CD14-positive monocyte (primary cell): ENCODE data around the gene MCF2L. TPM values are rescaled to one million over a fixed set of nuclear protein-coding genes. Genes with fewer than 3 reads are reported as not detected.
A peak's percentile ranks its signal among the peaks of the same experiment; 100 is the strongest.

Source experiments
- DNase-seq, 3 donors: peaks; one replicate each; pipeline ENCODE4 v3.0.0-alpha.2; 2011 to 2022
- H2AFZ ChIP-seq: 2 replicates; pipeline ENCODE4 v1.6.0; 2012; ENCODE audit warnings: mild to moderate bottlenecking, low read depth, low read length, inconsistent platforms; ENCODE audit not compliant: insufficient read depth, poor library complexity, severe bottlenecking
- H3K27ac ChIP-seq, 2 donors: 1 replicate in 1 of 2; 2 replicates in 1 of 2; pipeline ENCODE4 v1.5.1; 2012 to 2013; ENCODE audit warnings: low read length in 2 of 2, control low read depth in 1 of 2, inconsistent platforms in 1 of 2, low read depth in 1 of 2, mild to moderate bottlenecking in 1 of 2
- H3K27me3 ChIP-seq, 2 donors: one replicate each; pipeline versions ENCODE4 v1.6.0 to v1.6.1; 2011 to 2013; ENCODE audit warnings: low read length in 2 of 2; ENCODE audit not compliant: control insufficient read depth in 2 of 2, insufficient read depth in 2 of 2
- H3K36me3 ChIP-seq, 2 donors: replicated peaks in 1 of 2; 1 replicate in 1 of 2; 2 replicates in 1 of 2; pipeline versions ENCODE4 v1.5.1 to v1.6.1; 2012 to 2013; ENCODE audit warnings: low read length in 2 of 2, control low read depth in 1 of 2, inconsistent platforms in 1 of 2, mild to moderate bottlenecking in 1 of 2; ENCODE audit not compliant: insufficient read depth in 2 of 2, control insufficient read depth in 1 of 2
- H3K4me1 ChIP-seq, 2 donors: 1 replicate in 1 of 2; 2 replicates in 1 of 2; pipeline versions ENCODE4 v1.5.1 to v1.6.1; 2012 to 2013; ENCODE audit warnings: low read length in 2 of 2, control low read depth in 1 of 2, inconsistent platforms in 1 of 2, mild to moderate bottlenecking in 1 of 2, moderate library complexity in 1 of 2; ENCODE audit not compliant: insufficient read depth in 2 of 2, control insufficient read depth in 1 of 2
- H3K4me2 ChIP-seq: replicated peaks from 2 replicates; pipeline ENCODE3; 2012; ENCODE audit warnings: low read length, moderate library complexity, mild to moderate bottlenecking; ENCODE audit not compliant: poor library complexity, severe bottlenecking; ENCODE audit errors: extremely low read depth
- H3K4me3 ChIP-seq, 3 experiments: fragments of 200-600 bp in 1 of 3; sonication (generic) in 1 of 3; replicated peaks in 1 of 3; 1 replicate in 2 of 3; 2 replicates in 1 of 3; pipeline ENCODE4 v1.5.1; 2011 to 2013; ENCODE audit warnings: low read length in 3 of 3, mild to moderate bottlenecking in 3 of 3, control low read depth in 2 of 3, low read depth in 2 of 3, inconsistent platforms in 1 of 3, moderate library complexity in 1 of 3
- H3K79me2 ChIP-seq: 2 replicates; pipeline ENCODE4 v1.6.0; 2012; ENCODE audit warnings: mild to moderate bottlenecking, control low read depth, inconsistent platforms, low read length, moderate library complexity; ENCODE audit not compliant: insufficient read depth
- H3K9ac ChIP-seq: 2 replicates; pipeline ENCODE4 v1.6.0; 2017; ENCODE audit warnings: low read length, mild to moderate bottlenecking; ENCODE audit not compliant: insufficient read depth, poor library complexity, severe bottlenecking
- H3K9me3 ChIP-seq, 2 donors: replicated peaks in 1 of 2; 1 replicate in 1 of 2; 2 replicates in 1 of 2; pipeline versions ENCODE4 v1.5.1 to v1.6.1; 2012 to 2013; ENCODE audit warnings: low read length in 2 of 2, control low read depth in 1 of 2; ENCODE audit not compliant: control insufficient read depth in 1 of 2, insufficient read depth in 1 of 2
- H4K20me1 ChIP-seq: 2 replicates; pipeline ENCODE4 v1.6.0; 2012; ENCODE audit warnings: mild to moderate bottlenecking, low read length, control low read depth, moderate library complexity; ENCODE audit not compliant: insufficient read depth
- H3K27ac Mint-ChIP-seq, 7 donors: one replicate each; pipeline ENCODE4 v1.8.0; 2020; ENCODE audit warnings: mild to moderate bottlenecking in 7 of 7, mixed read lengths in 7 of 7, moderate library complexity in 6 of 7, inconsistent platforms in 2 of 7
- H3K27me3 Mint-ChIP-seq, 3 donors: one replicate each; pipeline ENCODE4 v1.8.0; 2021 to 2022; ENCODE audit warnings: low read depth in 3 of 3, mild to moderate bottlenecking in 3 of 3, mixed read lengths in 3 of 3, moderate library complexity in 3 of 3, inconsistent platforms in 1 of 3
- H3K36me3 Mint-ChIP-seq, 2 donors: one replicate each; pipeline ENCODE4 v1.8.0; 2020; ENCODE audit warnings: mixed read lengths in 2 of 2, inconsistent platforms in 1 of 2, mild to moderate bottlenecking in 1 of 2
- H3K4me1 Mint-ChIP-seq: one replicate; pipeline ENCODE4 v1.8.0; 2020; ENCODE audit warnings: mild to moderate bottlenecking, mixed read lengths
- H3K4me3 Mint-ChIP-seq, 2 donors: one replicate each; pipeline ENCODE4 v1.8.0; 2020; ENCODE audit warnings: mild to moderate bottlenecking in 2 of 2, mixed read lengths in 2 of 2, moderate library complexity in 1 of 2
- H3K9me3 Mint-ChIP-seq, 7 donors: one replicate each; pipeline ENCODE4 v1.8.0; 2020 to 2022; ENCODE audit warnings: mixed read lengths in 7 of 7, mild to moderate bottlenecking in 6 of 7, moderate library complexity in 6 of 7, inconsistent platforms in 2 of 7
- CTCF ChIP-seq: fragments of 200-600 bp; IDR thresholded peaks from one replicate; pipeline ENCODE4 v1.8.0; 2022; ENCODE audit warnings: antibody characterized with exemption, mild to moderate bottlenecking
- WGBS: methylation state at CpG from one replicate; pipeline ENCODE4 v1.1.5; 2013; ENCODE audit warnings: missing lambda C conversion rate; ENCODE audit not compliant: insufficient coverage; 5-methylcytosine and 5-hydroxymethylcytosine counted together
- intact Hi-C, 2 donors: fragments of 100-400 bp; cut with micrococcal nuclease; formaldehyde crosslinking; loops; one replicate each; pipeline versions ENCODE4 v1.15.0 to v1.15.1; 2023
- polyA plus RNA-seq, 3 donors: library from polyadenylated mRNA; depleted of rRNA in 1 of 3; unstranded in 2 of 3; stranded (reverse) in 1 of 3; fragments of 300-500 nt in 2 of 3; fragments of >200 nt in 1 of 3; fragmentation: Illumina TruSeq in 2 of 3; gene quantifications; 1 replicate in 2 of 3; 2 replicates in 1 of 3; pipeline ENCODE4 v1.2.3, GENCODE V29; 2012 to 2021

Gene MCF2L
- polyA plus RNA-seq, 3 donors = not detected

GRCh38 chr13:113062691-113063090 lies 93.7 kb downstream of the MCF2L start:
- Histone ChIP-seq H3K4me2 (no peak overlapping the region), H3K27me3 (no peaks in the 10 kb centered on the region), H3K9me3 (peaks cover 10 to 12% of the 10 kb centered on the region in 2 donors), H3K4me3 (no peak overlapping the region), H3K79me2 (no peaks in the 10 kb centered on the region), H3K36me3 (no peaks in the 10 kb centered on the region), H4K20me1 (no peaks in the 10 kb centered on the region), H2AFZ (no peak overlapping the region), H3K9ac (no peak overlapping the region), H3K27ac (no peak overlapping the region), H3K4me1 (no peaks in the 10 kb centered on the region)
- intact Hi-C loops = no loop called here
- no peak for DNase-seq
- Mint-ChIP-seq H3K9me3 (peaks cover 0 to 3% (median 0%) of the 10 kb centered on the region in 7 donors), H3K27ac (peak overlapping the region in 1 of 7 donors; percentile 15), H3K4me1 (no peaks in the 10 kb centered on the region), H3K36me3 (no peaks in the 10 kb centered on the region), H3K27me3 (peaks cover 0 to 2% (median 0%) of the 10 kb centered on the region in 3 donors), H3K4me3 (no peak overlapping the region)
- no peak for TF ChIP-seq CTCF
- WGBS = 94% methylated on average over 3 of the region's 14 CpGs

GRCh38 chr13:113063091-113063491 lies 94.1 kb downstream of the MCF2L start:
- peaks cover 0 to 2% (median 0%) of the 10 kb centered on the region in 3 donors for H3K27me3 Mint-ChIP-seq
- no peaks in the 10 kb centered on the region for H3K36me3 ChIP-seq
- H3K27ac ChIP-seq = no peak overlapping the region
- intact Hi-C loops = no loop called here
- no peak for TF ChIP-seq CTCF
- no peak for DNase-seq
- H3K4me1 Mint-ChIP-seq = no peaks in the 10 kb centered on the region
- H3K27me3 ChIP-seq = no peaks in the 10 kb centered on the region
- H4K20me1 ChIP-seq = no peaks in the 10 kb centered on the region
- no peaks in the 10 kb centered on the region for H3K79me2 ChIP-seq
- no peaks in the 10 kb centered on the region for H3K4me1 ChIP-seq
- no peak overlapping the region for H3K27ac Mint-ChIP-seq
- H3K4me2 ChIP-seq = no peak overlapping the region
- 96% methylated on average over 21 of the region's 22 CpGs for WGBS
- no peak overlapping the region for H2AFZ ChIP-seq
- no peak overlapping the region for H3K4me3 Mint-ChIP-seq
- H3K9me3 Mint-ChIP-seq = peaks cover 0 to 3% (median 0%) of the 10 kb centered on the region in 7 donors
- H3K9me3 ChIP-seq = peaks cover 6 to 8% of the 10 kb centered on the region in 2 donors
- no peak overlapping the region for H3K9ac ChIP-seq
- H3K4me3 ChIP-seq = no peak overlapping the region
- H3K36me3 Mint-ChIP-seq = no peaks in the 10 kb centered on the region
